Umbilical cord (tissue), 2 donors: ENCODE data around the gene UCKL1. TPM values are rescaled to one million over a fixed set of nuclear protein-coding genes. Genes with fewer than 3 reads are reported as not detected.
"Not testable (repeated sequence)": the region's sequence is repeated elsewhere in the genome, so short reads cannot be mapped to it uniquely, and the experiment has no call there.

Source experiments
- DNase-seq: peaks from one replicate; pipeline ENCODE4 v3.0.0-alpha.2; 2015; ENCODE audit warnings: low spot score
- total RNA-seq: library from RNA; depleted of rRNA; stranded (reverse); fragments of >200 nt; gene quantifications from one replicate; pipeline ENCODE4 v1.2.3, GENCODE V29; 2014; ENCODE audit warnings: low replicate concordance; ENCODE audit not compliant: insufficient read depth

UCKL1 gene
- total RNA-seq, 1 donor from 2014 or later, result 48.2 TPM

- no peak for DNase-seq
Measured at GRCh38 chr20:63972312-63973159, 16.3 kb upstream of the UCKL1 start.

- DNase-seq, result not testable (repeated sequence)
Measured at GRCh38 chr20:63971960-63972311, 15.7 kb upstream of the UCKL1 start.

- peak; percentile 0 for DNase-seq
Measured at GRCh38 chr20:63970714-63971431, 14.7 kb upstream of the UCKL1 start.

- peak; percentile 43 for DNase-seq
Measured at GRCh38 chr20:63969838-63970713, 13.9 kb upstream of the UCKL1 start, which contains the start of gene ZNF512B. Gene ZNF512B, minus strand, starts transcription at chr20:63969930. Its CDS starts 1,980 bp downstream, at chr20:63967950.

DNA sequence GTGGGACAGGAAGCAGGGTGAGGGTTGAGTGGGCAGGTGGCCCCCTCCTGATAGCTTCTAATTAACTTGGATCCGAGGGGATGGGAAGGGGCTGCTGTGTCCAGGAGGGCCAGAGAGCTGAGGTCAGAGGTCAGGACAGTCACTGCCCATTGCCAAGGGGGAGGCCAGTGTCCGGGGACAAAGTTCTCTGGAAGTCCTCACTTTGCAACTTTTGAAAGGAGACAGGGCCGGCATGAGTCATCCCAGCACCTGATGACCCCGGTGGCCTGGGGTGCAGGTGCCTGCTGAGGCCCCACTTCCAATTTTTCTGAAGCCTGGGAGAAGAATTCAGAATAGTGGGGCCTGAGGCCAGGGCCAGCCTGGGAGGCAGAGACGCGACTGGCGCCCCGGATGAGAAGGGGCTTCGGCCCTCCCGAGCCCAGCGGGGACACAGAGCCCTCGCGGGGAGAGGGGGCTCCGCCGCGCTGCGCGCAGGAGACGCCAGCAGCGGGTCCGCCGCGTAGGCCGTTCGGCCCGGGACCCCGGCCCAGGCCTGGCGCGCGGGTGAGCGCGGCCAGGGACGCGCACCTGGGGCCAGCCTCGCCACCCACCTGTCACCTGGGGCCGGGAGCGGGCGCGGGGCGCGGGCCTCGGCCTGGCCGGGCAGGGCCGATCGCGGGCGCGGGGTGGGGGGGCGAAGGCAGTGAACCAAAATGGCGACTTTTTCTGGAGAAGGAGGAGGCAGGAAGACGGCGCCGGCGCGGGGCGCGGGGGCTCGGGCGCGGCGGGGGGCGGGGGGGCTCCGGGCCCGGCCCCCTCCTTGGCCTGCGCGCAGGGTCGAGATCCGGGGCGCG is 12.9 kb upstream of the UCKL1 start:
- no peak for DNase-seq

- no peak for DNase-seq
Measured at GRCh38 chr20:63968136-63968927, 12.1 kb upstream of the UCKL1 start.

- no peak for DNase-seq
Measured at GRCh38 chr20:63967330-63968135, 11.3 kb upstream of the UCKL1 start.

GRCh38 chr20:63966944-63967322 is 10.7 kb upstream of the UCKL1 start:
- no peak for DNase-seq

DNA sequence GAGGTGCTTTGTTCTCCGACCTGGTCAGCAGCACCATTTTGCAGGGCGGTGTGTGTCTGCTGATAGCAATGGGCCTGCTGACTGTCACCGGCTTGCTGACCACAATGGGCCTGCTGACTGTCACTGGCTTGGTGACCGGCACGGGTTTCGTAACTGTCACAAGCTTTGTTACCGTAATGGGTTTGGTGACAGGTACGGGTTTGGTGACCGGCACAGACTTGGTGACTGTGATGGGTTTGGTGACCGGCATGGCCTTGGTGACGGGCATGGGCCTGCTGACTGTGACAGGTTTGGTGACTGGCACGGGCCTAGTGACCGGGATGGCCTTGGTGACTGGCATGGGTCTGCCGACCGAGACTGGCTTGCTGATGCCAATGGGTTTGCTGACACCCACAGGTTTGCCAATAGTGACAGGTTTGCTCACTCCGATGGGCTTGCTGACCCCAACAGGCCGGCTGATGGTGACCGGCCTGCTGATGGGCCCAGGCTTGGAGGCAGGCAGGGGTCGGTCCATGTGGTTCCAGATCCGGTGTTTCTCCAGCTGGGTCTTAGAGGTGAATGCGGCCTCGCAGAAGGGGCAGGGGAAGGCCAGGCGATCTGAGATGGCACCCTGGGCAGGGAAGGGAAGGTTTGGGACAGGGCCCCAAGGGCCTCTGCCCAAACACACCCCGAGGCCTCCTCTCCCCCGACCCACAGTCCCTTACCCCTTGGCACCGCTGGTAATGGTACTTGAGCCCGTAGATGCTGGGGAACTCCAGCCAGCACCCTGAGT is 10.1 kb upstream of the UCKL1 start:
- no peak for DNase-seq

DNA sequence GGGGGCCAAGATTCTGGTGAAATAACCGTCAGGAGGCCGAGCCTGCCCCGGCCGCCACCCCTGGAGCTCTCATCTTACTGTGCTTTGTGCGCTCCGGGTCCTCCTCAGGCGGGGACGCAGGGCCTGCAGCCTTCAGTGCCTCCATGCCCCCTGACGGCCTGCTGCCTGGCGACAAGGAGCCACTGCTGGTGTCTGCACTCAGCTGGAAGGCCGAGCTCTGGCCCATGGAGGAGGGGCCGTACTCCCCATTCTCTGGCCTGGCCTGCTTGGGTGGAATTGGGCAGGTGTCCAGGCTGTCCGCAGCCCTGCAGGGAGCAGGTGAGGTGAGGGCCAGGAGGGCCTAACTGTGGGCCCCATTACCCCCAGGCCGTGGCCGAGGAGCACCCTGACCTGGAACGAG is 8.2 kb upstream of the UCKL1 start:
- DNase-seq, result no peak

DNA sequence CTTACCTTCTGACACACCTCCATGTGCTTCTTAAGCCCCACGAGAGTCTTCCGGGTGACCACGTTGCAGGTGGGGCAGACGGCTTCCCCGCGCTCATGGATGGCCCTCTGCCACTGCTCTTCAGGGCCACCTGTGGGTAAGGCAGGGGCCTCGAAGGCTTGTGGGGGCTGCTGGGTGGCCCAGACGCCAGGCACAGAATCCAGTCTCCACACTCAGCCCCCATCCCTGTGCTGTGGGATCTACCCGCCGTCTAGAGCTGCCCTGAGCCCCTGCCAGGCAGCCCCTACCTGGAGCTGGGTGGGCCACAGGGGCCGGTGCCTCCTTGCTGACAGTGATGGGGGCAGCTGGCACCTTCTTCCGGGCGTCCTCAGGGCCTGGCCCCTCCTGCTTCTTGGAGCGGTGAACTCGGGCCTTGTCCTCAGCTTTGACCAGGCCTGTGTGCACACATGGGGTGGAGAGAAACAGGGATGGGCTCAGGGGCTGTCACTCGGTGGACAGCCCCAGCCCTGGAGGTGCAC is 7.6 kb upstream of the UCKL1 start:
- no peak for DNase-seq

GRCh38 chr20:63963348-63963741 is 7.1 kb upstream of the UCKL1 start:
- DNase-seq, result no peak

GRCh38 chr20:63962426-63963347 is 6.5 kb upstream of the UCKL1 start:
- no peak for DNase-seq

DNA sequence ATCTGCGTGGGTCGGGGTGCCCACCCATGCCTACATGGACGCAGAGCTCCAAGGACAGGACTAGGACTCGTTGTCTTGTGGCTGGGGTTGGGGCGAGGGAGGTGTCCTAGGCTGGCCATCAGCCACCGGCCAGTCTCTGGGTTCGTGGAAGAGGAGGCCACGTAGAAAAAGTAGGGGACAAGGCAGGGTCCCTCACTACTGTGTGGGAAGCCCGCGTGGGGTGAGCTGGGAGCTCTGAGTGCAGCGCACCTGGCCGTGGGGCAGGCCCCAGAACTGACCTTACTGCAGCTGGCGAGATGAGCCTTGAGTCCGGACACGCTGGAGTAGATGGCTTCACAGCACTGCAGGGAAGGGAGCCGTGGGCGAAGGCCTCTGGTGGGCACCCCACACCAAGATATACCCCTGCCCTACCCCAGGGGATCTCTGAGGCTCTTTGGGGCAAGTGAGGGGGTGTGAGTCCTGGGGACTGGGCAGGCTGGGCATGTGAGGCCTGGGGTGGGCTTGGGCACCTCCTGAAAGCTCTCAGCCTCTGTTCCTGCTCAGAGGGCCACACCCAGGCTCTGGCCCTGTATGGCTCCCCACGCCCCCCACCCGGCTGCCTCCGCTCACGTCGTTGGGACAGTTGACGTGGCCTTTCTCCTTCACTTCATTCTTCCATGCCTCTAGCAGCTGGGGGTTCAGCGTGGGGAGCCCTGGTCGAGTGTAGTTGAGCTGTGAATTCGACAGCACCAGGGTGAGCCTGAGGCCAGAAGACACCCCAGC is 5.6 kb upstream of the UCKL1 start:
- DNase-seq, result no peak

GRCh38 chr20:63960654-63961621 is 4.7 kb upstream of the UCKL1 start:
- not testable (repeated sequence) for DNase-seq
